ENCODE data around the gene LZIC. TPM values are rescaled to one million over a fixed set of nuclear protein-coding genes. Genes with fewer than 3 reads are reported as not detected.

Gene LZIC
- total and polyA plus RNA-seq, 9 of the 15 experiments (the other 6 are each of a cell fraction or from before 2014, with no cell fraction given) = 32.9 to 109 (median 61.7) TPM

- TF ChIP-seq HMGN3 (IDR thresholded peaks at IDR 0.05; ENCODE audit: borderline replicate concordance, extremely low read depth, insufficient read length, low read depth, low read length) (peak; percentile 75), HMGXB4 (CRISPR knock-in tag; IDR thresholded peaks at IDR 0.05) (no peak), RBM25 (IDR thresholded peaks at IDR 0.05; ENCODE audit: low read depth, low read length, severe bottlenecking) (no peak), ETS2 (tag; IDR thresholded peaks at IDR 0.05; ENCODE audit: borderline replicate concordance, poor library complexity, severe bottlenecking) (no peak), ZNF609 (CRISPR knock-in tag; IDR thresholded peaks at IDR 0.05; ENCODE audit: borderline replicate concordance) (no peak), GTF2E2 (tag; IDR thresholded peaks at IDR 0.05) (peak; percentile 89), NCOR1 (IDR thresholded peaks at IDR 0.05) (no peak), RNF2 (IDR thresholded peaks at IDR 0.05) (peak; percentile 50; the same call in 1 of the 2 replicates), CAMTA2 (CRISPR knock-in tag; conservative IDR thresholded peaks at IDR 0.05) (no peak), ZNF77 (CRISPR knock-in tag; IDR thresholded peaks at IDR 0.05) (no peak), ZFPM2 (CRISPR knock-in tag; IDR thresholded peaks at IDR 0.05) (0 out of 2 replicates have a peak, but pooled peaks have one; percentile 63), ARID1B (IDR thresholded peaks at IDR 0.05) (0 out of 2 replicates have a peak, but pooled peaks have one; percentile 48), EP300 (IDR thresholded peaks at IDR 0.05; ENCODE audit: low read length) (no peak; the same call in 1 of the 2 replicates), HDAC1 (IDR thresholded peaks at IDR 0.05) (peak in 1 of 2 experiments; percentile 68; a peak in 2 of 4 replicates), ETV1 (tag; conservative IDR thresholded peaks at IDR 0.05; ENCODE audit: low read depth) (0 out of 2 replicates have a peak, but pooled peaks have one; percentile 64), SRSF9 (IDR thresholded peaks at IDR 0.05; ENCODE audit: borderline replicate concordance, low read depth, low read length) (no peak), SNIP1 (IDR thresholded peaks at IDR 0.05; ENCODE audit: low read depth) (no peak), CTBP1 (IDR thresholded peaks at IDR 0.05; ENCODE audit: borderline replicate concordance) (peak; percentile 62; the same call in 1 of the 2 replicates)
- TF ChIP-seq, protein P1, sequence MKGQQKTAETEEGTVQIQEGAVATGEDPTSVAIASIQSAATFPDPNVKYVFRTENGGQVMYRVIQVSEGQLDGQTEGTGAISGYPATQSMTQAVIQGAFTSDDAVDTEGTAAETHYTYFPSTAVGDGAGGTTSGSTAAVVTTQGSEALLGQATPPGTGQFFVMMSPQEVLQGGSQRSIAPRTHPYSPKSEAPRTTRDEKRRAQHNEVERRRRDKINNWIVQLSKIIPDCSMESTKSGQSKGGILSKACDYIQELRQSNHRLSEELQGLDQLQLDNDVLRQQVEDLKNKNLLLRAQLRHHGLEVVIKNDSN (CRISPR knock-in tag; IDR thresholded peaks at IDR 0.05) = peak; percentile 65
- TF ChIP-seq, protein P2, sequence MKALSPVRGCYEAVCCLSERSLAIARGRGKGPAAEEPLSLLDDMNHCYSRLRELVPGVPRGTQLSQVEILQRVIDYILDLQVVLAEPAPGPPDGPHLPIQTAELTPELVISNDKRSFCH (CRISPR knock-in tag; IDR thresholded peaks at IDR 0.05) = no peak
- TF ChIP-seq, protein P2 (tag; IDR thresholded peaks at IDR 0.05) = peak; percentile 64; the same call in 1 of the 2 replicates
These were observed 32.6 kb downstream of the LZIC start (continued) for GRCh38 chr1:9910423-9911178.

Measured in K562 (cell line).